HAP-1 (cell line): Measurements from ENCODE around the gene PABPN1.

ENCODE experiments used
- DNase-seq, 2 experiments: peaks; one replicate each; pipeline ENCODE4 v3.0.0-alpha.2; 2016 to 2020; ENCODE audit warnings: low spot score in 2 of 2
- H3K27me3 ChIP-seq: fragments of 250-450 bp; sonication (Bioruptor Pico); 2 replicates; pipeline ENCODE4 v1.5.1; 2020; ENCODE audit warnings: low read depth, mild to moderate bottlenecking, moderate library complexity
- H3K36me3 ChIP-seq: fragments of 250-450 bp; sonication (Bioruptor Pico); replicated peaks from 2 replicates; pipeline ENCODE4 v1.5.1; 2020; ENCODE audit warnings: mild to moderate bottlenecking
- H3K4me1 ChIP-seq: fragments of 250-450 bp; sonication (Bioruptor Pico); 2 replicates; pipeline ENCODE4 v1.5.1; 2020; ENCODE audit warnings: mild to moderate bottlenecking
- H3K4me3 ChIP-seq: fragments of 250-450 bp; sonication (Bioruptor Pico); 2 replicates; pipeline ENCODE4 v1.5.1; 2020; ENCODE audit warnings: mild to moderate bottlenecking, moderate library complexity
- H3K9me3 ChIP-seq: fragments of 250-450 bp; sonication (Bioruptor Pico); 2 replicates; pipeline ENCODE4 v1.5.1; 2020; ENCODE audit warnings: mild to moderate bottlenecking, moderate library complexity
- in situ Hi-C: fragments of 300-500 bp; cut with MboI; formaldehyde crosslinking; loops from 3 replicates; pipeline ENCODE4 v1.14.3; 2020; ENCODE audit warnings: low sequenced_read_pairs, inconsistent platforms, mixed read lengths

PABPN1 gene

DNA sequence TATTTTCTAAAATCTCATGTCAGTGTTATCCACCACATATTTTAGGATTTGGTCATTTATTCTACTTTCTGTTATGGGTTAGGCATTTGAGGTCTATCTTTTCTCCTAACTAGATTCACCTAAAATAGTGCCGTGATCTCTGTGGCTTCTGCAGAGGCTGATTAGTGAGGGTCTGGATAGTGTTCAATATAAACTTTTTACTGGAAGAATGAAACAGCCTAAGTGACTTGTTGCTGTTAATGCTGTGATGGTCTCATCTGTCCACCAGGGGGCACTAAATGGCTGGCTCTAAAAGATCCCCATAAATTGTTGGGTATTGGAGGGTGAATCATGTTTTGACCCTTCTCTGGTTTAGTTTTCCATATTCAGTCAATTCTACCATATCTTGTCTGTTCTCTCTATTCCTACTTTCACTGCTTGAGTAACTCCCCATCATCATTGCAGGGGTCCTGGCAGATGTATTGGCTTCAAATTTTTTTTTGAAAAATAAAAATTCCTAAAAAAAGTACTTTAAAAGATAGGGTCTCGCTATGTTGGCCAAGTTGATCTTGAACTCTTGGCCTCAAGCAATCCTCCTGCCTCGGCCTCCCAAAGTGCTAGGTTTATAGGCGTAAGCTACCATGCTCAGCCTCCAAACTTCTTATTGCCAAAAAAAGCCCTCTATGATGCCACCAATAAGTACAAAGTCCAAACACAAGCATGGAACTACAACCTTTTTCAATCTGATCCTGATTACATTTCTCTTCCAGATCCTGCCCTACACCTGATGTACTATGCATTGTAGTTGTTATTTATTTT, 6.9 kb downstream of the PABPN1 start:
- Histone ChIP-seq H3K9me3 (no peaks in the 10 kb centered on the region), H3K4me3 (no peak overlapping the region), H3K4me1 (peaks cover 2% of the 10 kb centered on the region; the same call in 1 of the 2 replicates), H3K27me3 (no peaks in the 10 kb centered on the region), H3K36me3 (peaks cover 19% of the 10 kb centered on the region)
- in situ Hi-C loops, result loop anchor here (10.0 kb wide), 1 partner anchor 227 kb away; the partner anchor contains the start of genes THTPA and ZFHX2
- peak; percentile 60 to 77 for DNase-seq

DNA sequence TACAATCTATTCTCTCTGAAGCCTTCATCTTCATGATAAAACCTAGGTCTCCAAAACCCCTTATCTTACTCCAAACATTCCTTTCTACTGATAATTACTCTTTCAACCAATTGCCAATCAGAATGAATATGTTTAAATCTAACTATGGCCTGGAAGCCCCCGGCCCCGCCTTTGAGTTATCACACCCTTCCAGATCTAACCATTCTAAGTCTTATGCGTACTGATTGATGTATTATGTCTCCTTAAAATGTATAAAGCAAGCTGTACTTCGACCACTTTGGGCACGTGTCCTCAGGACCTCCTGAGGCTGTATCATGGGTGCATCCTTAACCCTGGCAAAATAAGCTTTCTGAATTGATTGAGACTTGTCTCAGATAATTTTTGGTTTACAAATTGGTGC, 14.4 kb downstream of the PABPN1 start:
- H3K36me3 ChIP-seq, result no peaks in the 10 kb centered on the region
- no peaks in the 10 kb centered on the region for H3K4me1 ChIP-seq
- H3K9me3 ChIP-seq, result peaks cover 8% of the 10 kb centered on the region
- in situ Hi-C loops, result no loop called here
- no peak for DNase-seq
- peaks cover 5% of the 10 kb centered on the region; the same call in 1 of the 2 replicates for H3K27me3 ChIP-seq
- no peak overlapping the region for H3K4me3 ChIP-seq

GRCh38 chr14:23339506-23340268, 18.4 kb downstream of the PABPN1 start:
- no peak overlapping the region for H3K4me3 ChIP-seq
- H3K9me3 ChIP-seq, result peaks cover 8% of the 10 kb centered on the region
- no peaks in the 10 kb centered on the region for H3K36me3 ChIP-seq
- in situ Hi-C loops, result no loop called here
- H3K4me1 ChIP-seq, result no peaks in the 10 kb centered on the region
- DNase-seq, result no peak
- H3K27me3 ChIP-seq, result peaks cover 3% of the 10 kb centered on the region; the same call in 1 of the 2 replicates

GRCh38 chr14:23344481-23344880, 23.2 kb downstream of the PABPN1 start:
- in situ Hi-C loops, result no loop called here
- H3K27me3 ChIP-seq, result no peaks in the 10 kb centered on the region
- no peak for DNase-seq
- H3K4me3 ChIP-seq, result no peak overlapping the region
- no peaks in the 10 kb centered on the region for H3K36me3 ChIP-seq
- H3K9me3 ChIP-seq, result peaks cover 5% of the 10 kb centered on the region
- no peaks in the 10 kb centered on the region for H3K4me1 ChIP-seq

DNA sequence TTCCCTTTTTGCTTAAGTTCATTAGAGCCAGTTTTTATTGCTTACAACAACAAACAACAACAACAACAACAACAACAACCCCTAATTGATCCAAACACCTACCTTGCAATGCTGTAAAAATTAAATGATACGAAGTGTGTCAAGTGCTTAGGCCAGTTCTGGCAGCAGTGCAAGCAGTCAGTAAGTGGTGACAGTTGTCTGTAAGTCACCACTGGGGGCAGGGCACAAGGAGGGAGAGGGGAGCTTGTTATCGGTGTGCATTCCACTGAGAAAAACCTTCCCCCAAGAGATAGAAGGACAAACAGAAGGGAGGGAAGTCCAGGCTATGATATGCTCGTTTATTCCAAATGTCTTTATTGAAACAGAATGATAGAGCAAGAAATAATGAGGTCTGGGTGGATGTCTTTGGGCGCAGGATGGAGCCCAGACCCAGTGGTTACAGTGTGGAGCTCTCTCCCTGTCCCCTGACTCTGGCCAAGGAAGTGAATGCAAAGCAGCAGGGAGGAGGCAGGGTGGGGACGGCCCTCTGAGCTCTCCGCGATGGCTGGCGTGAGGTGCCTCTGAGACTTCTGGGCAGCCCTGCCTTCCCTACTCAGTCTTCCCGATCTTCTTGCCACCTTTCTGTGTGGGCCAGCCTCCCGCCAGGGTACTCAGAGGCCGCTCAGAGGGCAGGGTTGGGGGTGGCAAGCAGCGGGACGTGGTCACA, 24.9 kb downstream of the PABPN1 start:
- Histone ChIP-seq H3K27me3 (no peaks in the 10 kb centered on the region), H3K4me3 (no peak overlapping the region), H3K36me3 (no peaks in the 10 kb centered on the region), H3K4me1 (no peaks in the 10 kb centered on the region), H3K9me3 (no peaks in the 10 kb centered on the region)
- in situ Hi-C loops, result no loop called here
- DNase-seq, result no peak

- DNase-seq, result no peak
- H3K4me3 ChIP-seq, result no peak overlapping the region
- no peaks in the 10 kb centered on the region for H3K4me1 ChIP-seq
- H3K27me3 ChIP-seq, result no peaks in the 10 kb centered on the region
- H3K9me3 ChIP-seq, result no peaks in the 10 kb centered on the region
- in situ Hi-C loops, result no loop called here
- H3K36me3 ChIP-seq, result no peaks in the 10 kb centered on the region
Measured at GRCh38 chr14:23346693-23347405, 25.6 kb downstream of the PABPN1 start.

DNA sequence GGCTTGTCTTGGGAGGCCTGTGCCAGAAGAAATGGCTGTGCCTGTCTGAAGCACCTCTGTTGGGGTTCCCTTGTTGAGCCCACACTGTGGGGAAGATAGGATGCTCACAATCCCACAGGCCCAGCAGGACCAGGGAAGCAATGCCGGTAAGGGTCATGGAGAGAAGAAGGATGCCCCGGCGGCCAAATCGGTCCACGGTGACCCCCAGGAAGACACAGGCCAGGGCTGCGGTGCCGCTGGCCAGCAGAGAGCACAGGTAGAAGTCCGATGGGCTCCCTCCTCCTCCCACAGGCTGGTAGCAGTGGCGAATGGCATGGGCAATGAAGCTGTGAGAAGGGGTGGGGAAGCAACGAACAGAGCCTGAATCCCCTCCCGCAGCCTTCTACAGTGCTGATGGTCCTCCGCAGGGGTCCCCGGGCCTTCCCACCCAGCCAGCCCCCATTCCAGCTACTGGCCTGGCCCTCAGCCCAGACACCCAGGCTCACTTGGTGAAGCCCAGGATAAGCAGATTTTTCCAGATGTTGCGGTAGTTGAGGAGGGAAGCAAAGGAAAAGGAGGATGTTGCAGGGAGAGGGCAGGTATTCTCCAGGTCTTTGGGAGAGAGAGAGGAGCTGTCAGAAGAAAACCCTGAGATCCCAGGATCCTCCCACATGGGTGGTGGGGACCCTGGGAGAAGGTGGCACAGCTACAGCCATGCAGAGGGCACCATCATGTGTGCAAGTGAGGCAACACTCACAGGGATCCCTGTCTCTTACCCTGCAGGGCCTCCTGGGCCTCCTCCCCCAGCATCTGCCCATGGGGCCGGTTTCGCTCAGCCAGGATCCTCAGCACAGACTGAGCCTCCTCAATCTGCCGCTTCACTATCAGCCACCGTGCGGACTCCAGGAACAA, 26.4 kb downstream of the PABPN1 start:
- no peak for DNase-seq

GRCh38 chr14:23348297-23348655, 27.0 kb downstream of the PABPN1 start:
- DNase-seq, result no peak
- in situ Hi-C loops, result no loop called here
- H3K4me1 ChIP-seq, result no peaks in the 10 kb centered on the region
- no peaks in the 10 kb centered on the region for H3K36me3 ChIP-seq
- no peaks in the 10 kb centered on the region for H3K9me3 ChIP-seq
- no peak overlapping the region for H3K4me3 ChIP-seq
- peaks cover 12% of the 10 kb centered on the region for H3K27me3 ChIP-seq

More for the DNA sequence above, 26.4 kb downstream of the PABPN1 start:
- Histone ChIP-seq H3K4me1 (no peaks in the 10 kb centered on the region), H3K9me3 (no peaks in the 10 kb centered on the region), H3K4me3 (no peak overlapping the region), H3K27me3 (peaks cover 6% of the 10 kb centered on the region), H3K36me3 (no peaks in the 10 kb centered on the region)
- in situ Hi-C loops, result no loop called here

DNA sequence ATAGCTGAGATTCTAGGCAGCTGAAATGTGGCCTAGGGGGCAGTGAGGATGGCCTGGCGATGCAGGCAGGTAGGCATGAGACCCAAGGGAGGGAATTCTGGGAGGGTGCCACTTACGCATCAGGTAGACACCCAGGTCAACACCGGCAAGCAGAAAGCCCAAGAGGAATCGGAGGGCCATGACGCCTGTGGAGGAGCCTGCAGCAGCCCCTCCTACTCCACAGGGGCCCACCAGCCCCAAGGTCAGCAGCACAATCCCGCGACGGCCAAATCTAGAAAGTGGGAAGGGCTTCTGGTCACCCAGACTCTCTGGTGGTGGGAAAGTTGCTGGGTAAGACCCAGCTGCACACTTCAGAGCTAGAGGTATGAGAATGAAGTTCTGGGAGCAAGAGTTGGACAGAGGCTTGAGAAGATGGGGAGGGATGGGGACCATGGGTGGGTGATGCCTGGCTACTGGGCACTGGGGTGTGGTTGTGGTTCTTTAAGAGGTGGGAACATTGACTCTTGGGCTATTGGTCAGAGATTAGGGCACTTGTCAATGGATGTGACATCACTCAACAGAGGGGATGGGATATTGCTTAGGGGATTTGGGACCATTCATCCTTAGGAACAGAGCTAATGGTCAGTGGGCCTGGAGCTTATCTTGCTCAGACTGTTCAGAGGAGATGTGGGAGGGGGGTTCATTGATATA, 28.0 kb downstream of the PABPN1 start:
- no peak for DNase-seq
- Histone ChIP-seq H3K4me3 (no peak overlapping the region), H3K27me3 (peaks cover 21% of the 10 kb centered on the region), H3K4me1 (no peaks in the 10 kb centered on the region), H3K9me3 (no peaks in the 10 kb centered on the region), H3K36me3 (no peaks in the 10 kb centered on the region)
- in situ Hi-C loops, result no loop called here

DNA sequence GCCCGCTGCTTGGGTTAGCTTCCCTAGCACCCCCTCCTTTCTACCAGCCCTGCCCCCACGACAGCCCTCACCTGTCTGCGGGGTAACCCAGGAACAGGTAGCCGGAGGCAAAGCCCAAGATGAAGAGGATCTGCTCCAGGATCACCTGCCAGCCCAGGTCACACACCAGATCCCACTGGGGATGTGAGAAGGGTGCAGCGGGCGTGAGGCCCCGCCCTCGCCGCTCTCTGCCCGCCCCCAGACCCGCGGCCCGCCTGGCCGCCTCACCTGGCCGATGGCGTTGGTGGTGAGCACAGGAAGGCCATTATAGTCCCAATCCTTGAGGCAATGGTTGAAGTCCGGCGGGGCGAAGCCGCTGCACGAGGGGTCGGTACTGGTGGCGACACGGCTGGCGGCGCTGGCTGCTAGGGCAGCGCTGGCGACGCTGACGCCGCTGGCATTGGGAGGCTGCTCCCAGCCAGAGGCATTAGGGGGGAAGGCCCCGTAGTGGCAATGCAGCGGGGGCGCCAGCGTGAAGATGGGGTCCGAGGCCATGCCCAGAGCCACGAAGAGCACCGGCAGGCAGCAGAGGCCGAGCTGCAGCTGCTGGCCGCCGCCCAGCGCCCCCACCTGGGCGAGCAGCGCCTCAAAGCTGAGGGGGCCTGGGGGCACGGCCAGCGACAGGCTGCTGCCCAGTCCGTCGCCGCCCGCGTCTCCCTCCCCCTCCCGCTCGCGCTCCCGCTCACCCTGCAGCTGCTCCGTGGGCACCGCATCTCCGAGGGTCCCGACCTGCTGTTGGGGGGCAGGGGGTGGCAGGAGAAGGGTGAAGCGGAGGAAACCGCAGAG, 30.6 kb downstream of the PABPN1 start:
- H3K4me3 ChIP-seq, result peak overlapping the region; percentile 44

DNA sequence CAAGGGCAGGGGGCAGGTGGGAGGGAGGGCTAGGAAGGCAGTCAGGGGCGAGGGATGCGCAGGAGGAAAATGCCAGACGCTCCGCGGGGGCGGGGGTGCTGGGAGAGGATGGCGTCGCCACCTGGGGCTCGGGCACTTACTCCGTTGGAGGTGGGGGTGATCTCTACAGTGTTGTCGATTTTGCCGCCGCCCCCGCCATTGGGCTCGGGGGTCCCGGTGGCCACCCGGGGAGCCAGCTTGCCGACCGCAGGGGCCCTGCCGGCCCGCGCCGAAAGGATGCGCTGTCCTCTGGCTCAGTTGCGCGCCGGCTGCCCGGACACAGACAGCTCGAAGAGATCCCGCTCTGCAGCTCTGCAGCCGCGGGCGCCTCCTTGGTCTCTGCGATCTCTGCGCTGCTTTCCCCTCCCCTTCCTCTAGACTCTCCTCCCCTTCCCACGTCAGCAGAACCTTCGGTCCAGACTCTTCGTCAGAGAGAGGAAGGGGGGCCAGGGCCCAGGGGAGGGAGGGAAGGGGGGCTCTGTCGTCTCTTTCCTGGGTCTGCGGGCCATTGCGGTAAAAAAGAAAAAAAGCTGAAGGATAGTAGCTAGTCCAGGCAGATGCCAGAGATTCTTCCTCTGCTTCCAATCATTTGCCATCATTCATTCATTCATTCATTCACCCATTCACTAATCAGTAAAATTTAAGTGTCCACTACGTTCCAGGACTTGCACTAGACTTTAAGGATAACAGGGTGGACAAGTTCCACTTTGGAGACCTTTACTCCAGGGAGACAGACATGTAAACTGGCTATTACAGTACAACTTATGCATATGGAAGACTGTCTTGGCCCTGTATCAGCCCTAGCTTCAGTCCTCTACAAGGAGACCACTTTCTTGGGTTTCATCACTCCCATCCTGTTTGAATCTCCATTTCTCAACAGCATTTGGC, 31.5 kb downstream of the PABPN1 start, which contains the start of gene SLC22A17:
Gene SLC22A17 (minus strand): TSS at position 382 of the 927 bp plus-strand sequence.
- no peaks in the 10 kb centered on the region for H3K9me3 ChIP-seq
- H3K36me3 ChIP-seq, result no peaks in the 10 kb centered on the region
- in situ Hi-C loops, result no loop called here
- no peaks in the 10 kb centered on the region for H3K4me1 ChIP-seq
- DNase-seq, result peak; percentile 47 to 76
- peaks cover 47% of the 10 kb centered on the region for H3K27me3 ChIP-seq
- H3K4me3 ChIP-seq, result peak within 1 kb of the TSS; percentile 44

More for the DNA sequence above, 30.6 kb downstream of the PABPN1 start:
- peaks cover 44% of the 10 kb centered on the region for H3K27me3 ChIP-seq
- H3K36me3 ChIP-seq, result no peaks in the 10 kb centered on the region
- in situ Hi-C loops, result no loop called here
- no peaks in the 10 kb centered on the region for H3K9me3 ChIP-seq
- DNase-seq, result no peak
- H3K4me1 ChIP-seq, result no peaks in the 10 kb centered on the region
